HepG2 (cell line): Measurements from ENCODE around the gene UBR3. TPM values are rescaled to one million over a fixed set of nuclear protein-coding genes. Genes with fewer than 3 reads are reported as not detected.

ENCODE experiments used
- AGO1 ChIP-seq: fragments of 200-400 bp; formaldehyde crosslinking; IDR thresholded peaks from 2 replicates; pipeline ENCODE4 v1.6.1; 2017; ENCODE audit warnings: mild to moderate bottlenecking, low read depth, low read length, moderate library complexity; ENCODE audit not compliant: poor library complexity, severe bottlenecking
- ASH2L ChIP-seq: fragments of 300-600, 200-600 bp; sonication (generic); IDR thresholded peaks from 2 replicates; pipeline ENCODE4 v1.7.0; 2017; ENCODE audit warnings: low read depth, mild to moderate bottlenecking, moderate library complexity, mixed read lengths, low read length; ENCODE audit not compliant: insufficient read length
- FOSL2 ChIP-seq: sonication (generic); formaldehyde crosslinking; IDR thresholded peaks from 2 replicates; pipeline ENCODE4 v1.4.0; 2020; ENCODE audit warnings: missing genetic modification reagents
- FOXA1 ChIP-seq, 2 experiments: fragments of 450-650 bp in 1 of 2; sonication (generic) in 1 of 2; formaldehyde crosslinking in 1 of 2; IDR thresholded peaks; 2 replicates each; pipeline versions ENCODE4 v1.4.0 to v1.6.1; 2016 to 2020; ENCODE audit warnings: missing genetic modification reagents in 1 of 2
- FOXJ3 ChIP-seq: sonication (generic); formaldehyde crosslinking; IDR thresholded peaks from 2 replicates; pipeline ENCODE4 v1.4.0; 2020; ENCODE audit warnings: missing genetic modification reagents, mild to moderate bottlenecking, borderline replicate concordance
- GFI1 ChIP-seq: sonication (generic); formaldehyde crosslinking; IDR thresholded peaks from 2 replicates; pipeline ENCODE4 v1.5.0; 2020; ENCODE audit warnings: missing genetic modification reagents, mild to moderate bottlenecking, borderline replicate concordance
- RBM22 ChIP-seq: fragments of 200-400 bp; formaldehyde crosslinking; optimal IDR thresholded peaks from 2 replicates; pipeline ENCODE3; 2017; ENCODE audit warnings: mild to moderate bottlenecking, low read length, moderate library complexity
- SAP130 ChIP-seq: IDR thresholded peaks from 2 replicates; pipeline ENCODE4 v1.6.1; 2016; ENCODE audit warnings: low read depth
- SNRNP70 ChIP-seq: fragments of 200-400 bp; formaldehyde crosslinking; IDR thresholded peaks from 2 replicates; pipeline ENCODE4 v1.6.1; 2017; ENCODE audit warnings: mild to moderate bottlenecking, low read depth, low read length, moderate library complexity
- TBP ChIP-seq: sonication (generic); formaldehyde crosslinking; IDR thresholded peaks from 2 replicates; pipeline ENCODE4 v1.5.0; 2020; ENCODE audit warnings: missing genetic modification reagents
- TMF1 ChIP-seq: sonication (generic); formaldehyde crosslinking; IDR thresholded peaks from 2 replicates; pipeline ENCODE4 v1.8.1; 2022; ENCODE audit warnings: low read depth, missing genetic modification reagents
- ZBTB7B ChIP-seq: sonication (generic); formaldehyde crosslinking; IDR thresholded peaks from 2 replicates; pipeline ENCODE4 v1.4.0; 2020; ENCODE audit warnings: missing genetic modification reagents
- ZNF589 ChIP-seq: sonication (generic); formaldehyde crosslinking; conservative IDR thresholded peaks from 2 replicates; pipeline ENCODE4 v1.8.0; 2022; ENCODE audit warnings: mild to moderate bottlenecking, moderate library complexity, missing genetic modification reagents
- ZNF709 ChIP-seq: sonication (generic); formaldehyde crosslinking; IDR thresholded peaks from 2 replicates; pipeline ENCODE4 v1.5.0; 2020; ENCODE audit warnings: mild to moderate bottlenecking, missing genetic modification reagents
- ZNF747 ChIP-seq: sonication (generic); formaldehyde crosslinking; IDR thresholded peaks from 2 replicates; pipeline ENCODE4 v1.8.1; 2023; ENCODE audit warnings: missing genetic modification reagents, mild to moderate bottlenecking, borderline replicate concordance
- ZNF761 ChIP-seq: sonication (generic); formaldehyde crosslinking; conservative IDR thresholded peaks from 2 replicates; pipeline ENCODE4 v1.4.0; 2020; ENCODE audit warnings: mild to moderate bottlenecking, missing genetic modification reagents
- polyA plus RNA-seq, 8 experiments: library from polyadenylated mRNA; depleted of rRNA in 3 of 8; stranded (reverse) in 7 of 8; unstranded in 1 of 8; fragments of >200 nt; fragmentation: Illumina TruSeq in 4 of 8; extraction: Trizol in 4 of 8; gene quantifications; 2 replicates each; pipeline versions ENCODE4 v1.2.1 to v1.2.3, GENCODE V29; 2011 to 2016; ENCODE audit warnings: low read depth in 4 of 8, missing spikeins in 1 of 8, mixed read lengths in 1 of 8; ENCODE audit not compliant: insufficient read depth in 1 of 8
- total RNA-seq, 5 experiments: library from RNA; depleted of rRNA; stranded (reverse); fragments of >200 nt; fragmentation: Illumina TruSeq; extraction: Trizol; gene quantifications; 2 replicates each; pipeline ENCODE4 v1.2.3, GENCODE V29; 2016; ENCODE audit warnings: low read depth in 1 of 5
- TF ChIP-seq, protein P1 (sequence below): sonication (generic); formaldehyde crosslinking; IDR thresholded peaks from 2 replicates; pipeline ENCODE4 v1.5.1; 2020; ENCODE audit warnings: missing genetic modification reagents, mild to moderate bottlenecking, borderline replicate concordance
- TF ChIP-seq, protein P2 (sequence below): IDR thresholded peaks from 2 replicates; pipeline ENCODE4 v1.6.1; 2016; ENCODE audit warnings: control low read depth
- TF ChIP-seq, protein P3 (sequence below), 2 experiments: sonication (generic) in 1 of 2; formaldehyde crosslinking in 1 of 2; IDR thresholded peaks; 2 replicates each; pipeline versions ENCODE4 v1.4.0 to v1.6.1; 2018 to 2020; ENCODE audit warnings: missing genetic modification reagents in 2 of 2, borderline replicate concordance in 1 of 2, low read depth in 1 of 2, mild to moderate bottlenecking in 1 of 2, missing biosample characterization in 1 of 2

UBR3 gene
- total and polyA plus RNA-seq, 2 of the 13 experiments (the other 11 are each of a cell fraction or from before 2014, with no cell fraction given): 15.1 to 28.0 TPM

DNA sequence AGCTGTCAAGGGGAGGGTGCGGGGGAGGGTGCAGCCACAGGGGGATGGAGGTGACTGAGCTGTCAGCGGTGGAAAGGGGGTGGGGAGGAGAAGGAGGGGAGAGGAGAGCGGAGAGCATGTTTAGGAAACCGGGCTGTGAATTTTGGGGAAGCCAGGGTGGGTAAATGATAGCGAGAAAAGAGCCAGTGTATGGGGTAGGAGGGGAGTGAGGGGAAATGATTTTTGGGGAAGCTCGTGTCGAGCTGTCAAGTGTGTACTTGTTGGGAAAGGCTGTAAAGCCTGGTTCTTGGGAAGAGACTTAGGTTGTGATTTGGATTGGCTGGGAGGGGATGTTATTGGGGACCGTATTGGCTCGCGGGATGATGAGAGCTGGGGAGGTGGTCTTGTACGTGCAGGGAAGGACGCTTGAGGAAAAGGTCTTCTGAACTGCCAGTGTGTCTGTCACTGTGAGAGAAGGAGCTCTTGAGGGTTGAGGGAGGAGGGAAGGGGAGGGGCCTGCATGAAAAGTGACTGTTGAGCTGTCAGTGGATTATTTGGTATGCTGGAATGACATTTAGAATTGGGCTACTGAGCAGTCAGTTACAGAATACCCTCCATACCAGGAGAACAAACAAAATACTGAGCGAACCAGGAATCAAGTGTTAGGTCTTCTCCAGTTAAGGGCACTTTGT, 1.0 kb downstream of the UBR3 start (continued):
- TF ChIP-seq SNRNP70 (no peak), FOXA1 (IDR thresholded peaks at IDR 0.05) (no peak), FOXA1 (CRISPR knock-in tag; IDR thresholded peaks at IDR 0.05) (no peak), SAP130 (CRISPR knock-in tag) (peak; percentile 90), ZNF709 (CRISPR knock-in tag) (no peak), RBM22 (no peak), TBP (CRISPR knock-in tag) (no peak), FOSL2 (CRISPR knock-in tag) (0 out of 2 replicates have a peak, but pooled peaks have one; percentile 6), ZNF589 (CRISPR knock-in tag) (0 out of 2 replicates have a peak, but pooled peaks have one; percentile 28), ZBTB7B (CRISPR knock-in tag) (0 out of 2 replicates have a peak, but pooled peaks have one; percentile 35), TMF1 (CRISPR knock-in tag) (no peak), ZNF747 (CRISPR knock-in tag) (peak; percentile 81; the same call in 1 of the 2 replicates), ASH2L (peak; percentile 44), FOXJ3 (CRISPR knock-in tag) (no peak), GFI1 (0 out of 2 replicates have a peak, but pooled peaks have one; percentile 35), AGO1 (no peak), ZNF761 (CRISPR knock-in tag) (no peak)
- TF ChIP-seq, protein P1, sequence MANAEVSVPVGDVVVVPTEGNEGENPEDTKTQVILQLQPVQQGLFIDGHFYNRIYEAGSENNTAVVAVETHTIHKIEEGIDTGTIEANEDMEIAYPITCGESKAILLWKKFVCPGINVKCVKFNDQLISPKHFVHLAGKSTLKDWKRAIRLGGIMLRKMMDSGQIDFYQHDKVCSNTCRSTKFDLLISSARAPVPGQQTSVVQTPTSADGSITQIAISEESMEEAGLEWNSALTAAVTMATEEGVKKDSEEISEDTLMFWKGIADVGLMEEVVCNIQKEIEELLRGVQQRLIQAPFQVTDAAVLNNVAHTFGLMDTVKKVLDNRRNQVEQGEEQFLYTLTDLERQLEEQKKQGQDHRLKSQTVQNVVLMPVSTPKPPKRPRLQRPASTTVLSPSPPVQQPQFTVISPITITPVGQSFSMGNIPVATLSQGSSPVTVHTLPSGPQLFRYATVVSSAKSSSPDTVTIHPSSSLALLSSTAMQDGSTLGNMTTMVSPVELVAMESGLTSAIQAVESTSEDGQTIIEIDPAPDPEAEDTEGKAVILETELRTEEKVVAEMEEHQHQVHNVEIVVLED (CRISPR knock-in tag): no peak
- TF ChIP-seq, protein P2, sequence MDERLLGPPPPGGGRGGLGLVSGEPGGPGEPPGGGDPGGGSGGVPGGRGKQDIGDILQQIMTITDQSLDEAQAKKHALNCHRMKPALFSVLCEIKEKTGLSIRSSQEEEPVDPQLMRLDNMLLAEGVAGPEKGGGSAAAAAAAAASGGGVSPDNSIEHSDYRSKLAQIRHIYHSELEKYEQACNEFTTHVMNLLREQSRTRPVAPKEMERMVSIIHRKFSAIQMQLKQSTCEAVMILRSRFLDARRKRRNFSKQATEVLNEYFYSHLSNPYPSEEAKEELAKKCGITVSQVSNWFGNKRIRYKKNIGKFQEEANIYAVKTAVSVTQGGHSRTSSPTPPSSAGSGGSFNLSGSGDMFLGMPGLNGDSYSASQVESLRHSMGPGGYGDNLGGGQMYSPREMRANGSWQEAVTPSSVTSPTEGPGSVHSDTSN (CRISPR knock-in tag): 0 out of 2 replicates have a peak, but pooled peaks have one; percentile 60
- TF ChIP-seq, protein P3, sequence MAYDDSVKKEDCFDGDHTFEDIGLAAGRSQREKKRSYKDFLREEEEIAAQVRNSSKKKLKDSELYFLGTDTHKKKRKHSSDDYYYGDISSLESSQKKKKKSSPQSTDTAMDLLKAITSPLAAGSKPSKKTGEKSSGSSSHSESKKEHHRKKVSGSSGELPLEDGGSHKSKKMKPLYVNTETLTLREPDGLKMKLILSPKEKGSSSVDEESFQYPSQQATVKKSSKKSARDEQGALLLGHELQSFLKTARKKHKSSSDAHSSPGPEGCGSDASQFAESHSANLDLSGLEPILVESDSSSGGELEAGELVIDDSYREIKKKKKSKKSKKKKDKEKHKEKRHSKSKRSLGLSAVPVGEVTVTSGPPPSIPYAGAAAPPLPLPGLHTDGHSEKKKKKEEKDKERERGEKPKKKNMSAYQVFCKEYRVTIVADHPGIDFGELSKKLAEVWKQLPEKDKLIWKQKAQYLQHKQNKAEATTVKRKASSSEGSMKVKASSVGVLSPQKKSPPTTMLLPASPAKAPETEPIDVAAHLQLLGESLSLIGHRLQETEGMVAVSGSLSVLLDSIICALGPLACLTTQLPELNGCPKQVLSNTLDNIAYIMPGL (CRISPR knock-in tag; IDR thresholded peaks at IDR 0.05; ENCODE audit: borderline replicate concordance in 1 of 2, low read depth in 1 of 2): 0 out of 4 replicates have a peak, but pooled peaks of 1 of the 2 experiments have one; percentile 8
